Measurements from ENCODE around the gene HSBP1. TPM values are rescaled to one million over a fixed set of nuclear protein-coding genes. Genes with fewer than 3 reads are reported as not detected.

The HSBP1 gene
- total RNA-seq, 2 experiments from 2014 or later: 17.4 to 21.9 TPM

GRCh38 chr16:83852774-83853173, 45.0 kb downstream of the HSBP1 start:
- intact Hi-C loops (cut with DNase I, micrococcal nuclease): no loop called here
- Mint-ChIP-seq H3K9me3 (no peaks in the 10 kb centered on the region), H3K4me1 (ENCODE audit: low read depth) (no peaks in the 10 kb centered on the region), H3K36me3 (ENCODE audit: low read depth) (no peaks in the 10 kb centered on the region), H3K27ac (no peak overlapping the region), H3K27me3 (no peaks in the 10 kb centered on the region), H3K4me3 (no peak overlapping the region)
- TF ChIP-seq CTCF (IDR thresholded peaks at IDR 0.05): no peak
- DNase-seq: no peak
- Histone ChIP-seq H3K4me1 (ENCODE audit: insufficient read depth, low read length) (no peaks in the 10 kb centered on the region), H3K4me3 (ENCODE audit: low read length) (no peak overlapping the region), H3K36me3 (ENCODE audit: insufficient read depth, low read length) (no peaks in the 10 kb centered on the region), H3K27ac (ENCODE audit: low read depth in 1 of 2, low read length in 2 of 2) (no peak overlapping the region), H3K27me3 (ENCODE audit: control insufficient read depth in 1 of 2, insufficient read depth in 2 of 2, low read length in 2 of 2) (peaks cover 4 to 6% of the 10 kb centered on the region in 2 experiments), H3K9me3 (ENCODE audit: control insufficient read depth in 1 of 2, insufficient read depth in 1 of 2, low read length in 2 of 2) (peaks cover 0 to 5% of the 10 kb centered on the region in 2 experiments)
- CTCF ChIA-PET: no interaction called here
- POLR2A ChIA-PET: no interaction called here
- no peak for ATAC-seq (ENCODE audit: poor library complexity)

- H3K27ac Mint-ChIP-seq: no peak overlapping the region
- TF ChIP-seq CTCF (IDR thresholded peaks at IDR 0.05): no peak
Measured at GRCh38 chr16:83853834-83854233, 46.1 kb downstream of the HSBP1 start.

GRCh38 chr16:83854420-83854819, 46.6 kb downstream of the HSBP1 start:
- Histone ChIP-seq H3K27me3 (ENCODE audit: control insufficient read depth in 1 of 2, insufficient read depth in 2 of 2, low read length in 2 of 2) (peaks cover 4 to 6% of the 10 kb centered on the region in 2 experiments), H3K9me3 (ENCODE audit: control insufficient read depth in 1 of 2, insufficient read depth in 1 of 2, low read length in 2 of 2) (peaks cover 0 to 5% of the 10 kb centered on the region in 2 experiments), H3K4me1 (ENCODE audit: insufficient read depth, low read length) (no peaks in the 10 kb centered on the region), H3K27ac (ENCODE audit: low read depth in 1 of 2, low read length in 2 of 2) (no peak overlapping the region), H3K4me3 (ENCODE audit: low read length) (no peak overlapping the region), H3K36me3 (ENCODE audit: insufficient read depth, low read length) (no peaks in the 10 kb centered on the region)
- Mint-ChIP-seq H3K27me3 (no peaks in the 10 kb centered on the region), H3K4me1 (ENCODE audit: low read depth) (no peaks in the 10 kb centered on the region), H3K27ac (no peak overlapping the region), H3K4me3 (no peak overlapping the region), H3K9me3 (no peaks in the 10 kb centered on the region), H3K36me3 (ENCODE audit: low read depth) (no peaks in the 10 kb centered on the region)
- intact Hi-C loops (cut with DNase I, micrococcal nuclease): no loop called here
- no peak for ATAC-seq (ENCODE audit: poor library complexity)
- DNase-seq: no peak
- TF ChIP-seq CTCF (IDR thresholded peaks at IDR 0.05): no peak
- ChIA-PET POLR2A (no interaction called here), CTCF (no interaction called here)

More at GRCh38 chr16:83853834-83854233, 46.1 kb downstream of the HSBP1 start:
- DNase-seq: no peak
- Mint-ChIP-seq H3K4me3 (no peak overlapping the region), H3K36me3 (ENCODE audit: low read depth) (no peaks in the 10 kb centered on the region), H3K9me3 (no peaks in the 10 kb centered on the region), H3K4me1 (ENCODE audit: low read depth) (no peaks in the 10 kb centered on the region), H3K27me3 (no peaks in the 10 kb centered on the region)
- Histone ChIP-seq H3K9me3 (ENCODE audit: control insufficient read depth in 1 of 2, insufficient read depth in 1 of 2, low read length in 2 of 2) (peaks cover 0 to 5% of the 10 kb centered on the region in 2 experiments), H3K36me3 (ENCODE audit: insufficient read depth, low read length) (no peaks in the 10 kb centered on the region), H3K27me3 (ENCODE audit: control insufficient read depth in 1 of 2, insufficient read depth in 2 of 2, low read length in 2 of 2) (peaks cover 4 to 6% of the 10 kb centered on the region in 2 experiments), H3K27ac (ENCODE audit: low read depth in 1 of 2, low read length in 2 of 2) (no peak overlapping the region), H3K4me3 (ENCODE audit: low read length) (no peak overlapping the region), H3K4me1 (ENCODE audit: insufficient read depth, low read length) (no peaks in the 10 kb centered on the region)
- ChIA-PET CTCF (no interaction called here), POLR2A (no interaction called here)
- intact Hi-C loops (cut with DNase I, micrococcal nuclease): no loop called here
- no peak for ATAC-seq (ENCODE audit: poor library complexity)

All from CD4-positive, alpha-beta T cell (primary cell).